ENCODE measurements around the gene LONRF2. TPM values are rescaled to one million over a fixed set of nuclear protein-coding genes. Genes with fewer than 3 reads are reported as not detected.
"Not testable (repeated sequence)": the region's sequence is repeated elsewhere in the genome, so short reads cannot be mapped to it uniquely, and the experiment has no call there.

The LONRF2 gene
- total and polyA plus RNA-seq, 2 experiments from 2014 or later: under 0.01 TPM; not detected in 1

DNA sequence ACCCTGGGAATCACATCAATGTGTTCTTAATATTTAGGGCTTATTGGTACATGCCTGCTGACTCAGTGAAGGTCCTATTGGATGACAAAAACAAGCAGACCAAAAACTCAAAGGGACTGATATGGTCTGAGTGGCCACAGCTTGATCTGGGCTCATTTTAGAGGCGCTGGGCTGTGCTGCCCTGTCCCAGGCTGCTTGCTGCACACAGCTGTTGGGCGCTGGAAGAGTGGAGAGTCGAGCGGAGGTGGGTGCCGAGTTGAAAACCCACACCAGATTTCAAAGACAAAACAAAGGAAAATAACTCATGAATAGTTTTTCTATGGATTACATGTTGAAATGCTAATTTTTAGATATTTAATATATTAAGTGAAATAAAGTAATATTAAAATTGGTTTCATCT, 68.5 kb downstream of the LONRF2 start:
- no peaks in the 10 kb centered on the region for H3K4me1 ChIP-seq (ENCODE audit: insufficient read depth)
- 45 to 64% methylated on average over 5 of the region's 5 CpGs for WGBS, 2 experiments (ENCODE audit: low coverage in 1 of 2, low lambda C conversion rate in 2 of 2, missing lambda C conversion rate in 2 of 2)
- no peaks in the 10 kb centered on the region for H3F3A ChIP-seq (ENCODE audit: insufficient read depth)
- H3K27me3 ChIP-seq (replicated peaks; ENCODE audit: insufficient read depth): peaks cover 6% of the 10 kb centered on the region
- no peak overlapping the region for H3K4me3 ChIP-seq
- H3K27ac ChIP-seq: no peak overlapping the region
- H3K9me3 ChIP-seq (ENCODE audit: low read depth): no peaks in the 10 kb centered on the region
- H4K20me1 ChIP-seq (ENCODE audit: insufficient read depth): no peaks in the 10 kb centered on the region
- no peak overlapping the region for H3K4me2 ChIP-seq (ENCODE audit: unreplicated experiment)
- in situ Hi-C loops (cut with MboI): loop anchor here (10.0 kb wide), 1 partner anchor 699 kb away; no protein-coding TSS in a partner anchor
- H2AFZ ChIP-seq: no peak overlapping the region
- no peak for DNase-seq
- no peaks in the 10 kb centered on the region for H3K36me3 ChIP-seq (ENCODE audit: low read depth)
- H3K9ac ChIP-seq: no peak overlapping the region
- no peaks in the 10 kb centered on the region for H3K9me2 ChIP-seq (ENCODE audit: insufficient read depth)
- no peaks in the 10 kb centered on the region for H3K79me2 ChIP-seq (ENCODE audit: insufficient read depth)
- no peak for TF ChIP-seq EZH2phosphoT487 (IDR thresholded peaks at IDR 0.05; ENCODE audit: insufficient read depth, low read depth)
- no peak for TF ChIP-seq EZH2 (IDR thresholded peaks at IDR 0.05; ENCODE audit: insufficient read depth, poor library complexity, severe bottlenecking)

DNA sequence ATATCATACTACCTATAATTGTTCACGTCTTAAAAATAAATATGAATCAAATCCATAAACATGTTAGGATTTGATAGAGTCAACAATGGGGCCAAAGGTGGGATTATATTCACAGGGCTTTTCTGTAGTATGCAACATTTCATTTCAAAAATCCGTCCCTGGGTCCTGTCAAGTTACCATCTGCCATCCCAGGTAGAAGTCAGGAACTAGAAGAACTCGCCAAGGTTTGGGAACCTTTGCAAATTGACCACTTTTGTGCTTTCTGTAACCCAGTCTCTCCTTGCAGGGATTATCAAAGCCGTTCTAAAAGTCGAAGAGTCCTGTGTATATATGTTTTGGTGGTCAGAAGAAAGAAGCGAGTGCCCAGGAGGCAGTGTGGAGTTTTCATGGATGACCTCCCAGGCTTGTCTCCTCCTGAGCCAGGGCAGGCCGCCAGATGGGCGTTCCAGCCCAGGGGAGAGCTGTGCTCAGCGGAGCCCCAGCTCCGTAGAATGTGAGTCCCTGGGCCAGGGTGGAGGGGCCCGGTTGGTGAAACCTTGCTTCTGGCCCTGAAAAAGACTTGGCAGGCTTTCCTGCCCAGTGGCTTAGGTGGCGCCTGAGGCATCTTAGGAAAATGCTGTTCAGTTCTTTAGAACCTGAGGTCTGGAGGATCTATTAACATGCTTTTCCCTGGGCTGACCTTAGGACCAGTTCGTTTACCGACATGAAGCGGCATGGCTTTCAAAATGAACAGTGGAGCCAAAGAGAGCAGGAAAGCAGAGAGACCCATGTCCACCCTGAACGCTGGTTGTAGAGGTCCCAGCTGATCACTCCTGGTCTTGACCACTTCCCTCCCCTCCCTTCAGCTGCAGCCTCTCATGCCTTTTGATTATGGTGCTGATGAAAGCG, 69.2 kb downstream of the LONRF2 start:
- H3K9me2 ChIP-seq (ENCODE audit: insufficient read depth): no peaks in the 10 kb centered on the region
- no peaks in the 10 kb centered on the region for H3K9me3 ChIP-seq (ENCODE audit: low read depth)
- TF ChIP-seq EZH2 (IDR thresholded peaks at IDR 0.05; ENCODE audit: insufficient read depth, poor library complexity, severe bottlenecking) (no peak), EZH2phosphoT487 (IDR thresholded peaks at IDR 0.05; ENCODE audit: insufficient read depth, low read depth) (no peak)
- WGBS, 2 experiments (ENCODE audit: low coverage in 1 of 2, low lambda C conversion rate in 2 of 2, missing lambda C conversion rate in 2 of 2): 76 to 78% methylated on average over 17 of the region's 17 CpGs
- H3K27ac ChIP-seq: no peak overlapping the region
- in situ Hi-C loops (cut with MboI): loop anchor here (10.0 kb wide), 1 partner anchor 698 kb away; no protein-coding TSS in a partner anchor
- H3K4me3 ChIP-seq: no peak overlapping the region
- H3K79me2 ChIP-seq (ENCODE audit: insufficient read depth): no peaks in the 10 kb centered on the region
- no peaks in the 10 kb centered on the region for H4K20me1 ChIP-seq (ENCODE audit: insufficient read depth)
- H3K27me3 ChIP-seq (replicated peaks; ENCODE audit: insufficient read depth): peaks cover 6% of the 10 kb centered on the region
- no peaks in the 10 kb centered on the region for H3K4me1 ChIP-seq (ENCODE audit: insufficient read depth)
- H3K36me3 ChIP-seq (ENCODE audit: low read depth): no peaks in the 10 kb centered on the region
- H2AFZ ChIP-seq: no peak overlapping the region
- H3F3A ChIP-seq (ENCODE audit: insufficient read depth): no peaks in the 10 kb centered on the region
- DNase-seq: no peak
- H3K4me2 ChIP-seq (ENCODE audit: unreplicated experiment): no peak overlapping the region
- no peak overlapping the region for H3K9ac ChIP-seq

DNA sequence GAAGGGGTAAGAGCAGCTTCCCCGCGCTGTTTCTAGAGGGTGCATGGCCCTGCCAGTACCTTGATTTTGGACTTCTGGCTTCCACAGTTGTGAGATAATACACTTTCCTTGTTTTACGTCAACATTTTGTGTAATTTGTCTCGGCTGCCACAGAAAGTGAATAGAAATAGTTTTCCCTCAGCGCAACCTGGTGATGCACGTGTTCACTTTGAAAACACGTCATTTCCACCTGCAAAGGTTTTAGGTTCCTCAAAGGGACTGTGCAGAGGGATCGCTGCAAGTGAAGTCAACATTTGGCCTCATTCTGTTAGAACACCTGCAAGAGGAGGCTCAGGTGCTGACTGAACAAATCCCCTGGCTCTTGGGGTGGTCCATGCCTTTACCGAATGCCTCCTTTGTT, 71.7 kb downstream of the LONRF2 start:
- Histone ChIP-seq H3K27ac (no peak overlapping the region), H4K20me1 (ENCODE audit: insufficient read depth) (no peaks in the 10 kb centered on the region), H3K9me2 (ENCODE audit: insufficient read depth) (no peaks in the 10 kb centered on the region), H3K9me3 (ENCODE audit: low read depth) (no peaks in the 10 kb centered on the region), H3K79me2 (ENCODE audit: insufficient read depth) (no peaks in the 10 kb centered on the region), H3K4me2 (ENCODE audit: unreplicated experiment) (no peak overlapping the region), H3K4me1 (ENCODE audit: insufficient read depth) (peaks cover 3% of the 10 kb centered on the region), H2AFZ (no peak overlapping the region), H3K4me3 (no peak overlapping the region), H3K9ac (no peak overlapping the region), H3F3A (ENCODE audit: insufficient read depth) (0 out of 2 replicates have a peak, but pooled peaks cover 3% of the 10 kb centered on the region), H3K27me3 (replicated peaks; ENCODE audit: insufficient read depth) (peaks cover 6% of the 10 kb centered on the region), H3K36me3 (ENCODE audit: low read depth) (no peaks in the 10 kb centered on the region)
- TF ChIP-seq EZH2 (IDR thresholded peaks at IDR 0.05; ENCODE audit: insufficient read depth, poor library complexity, severe bottlenecking) (no peak), EZH2phosphoT487 (IDR thresholded peaks at IDR 0.05; ENCODE audit: insufficient read depth, low read depth) (no peak)
- in situ Hi-C loops (cut with MboI): loop anchor here (10.0 kb wide), 1 partner anchor 696 kb away; no protein-coding TSS in a partner anchor
- no peak for DNase-seq
- WGBS, 2 experiments (ENCODE audit: low coverage in 1 of 2, low lambda C conversion rate in 2 of 2, missing lambda C conversion rate in 2 of 2): 72 to 73% methylated on average over 9 of the region's 9 CpGs

DNA sequence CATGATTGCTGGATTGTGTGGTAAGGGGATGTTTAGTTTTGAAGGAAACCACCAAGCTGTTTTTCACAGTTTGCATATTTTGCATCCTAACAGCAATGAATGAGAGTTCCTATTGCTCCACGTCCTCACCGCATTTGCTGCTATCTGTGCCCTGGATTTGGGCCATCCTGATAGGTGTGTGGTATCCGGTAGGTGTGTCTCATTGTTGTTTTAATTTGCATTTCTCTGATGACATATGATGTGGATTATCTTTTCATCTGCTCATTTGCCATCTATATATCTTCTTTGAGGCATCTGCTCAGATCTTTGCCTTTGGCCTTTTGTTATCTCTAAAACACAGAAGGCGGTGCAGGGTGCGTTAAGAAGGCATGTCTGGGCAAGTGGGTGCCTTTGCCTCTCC, 73.3 kb downstream of the LONRF2 start:
- no peak overlapping the region for H3K4me3 ChIP-seq
- H3K9me3 ChIP-seq (ENCODE audit: low read depth): no peaks in the 10 kb centered on the region
- no peak overlapping the region for H3K9ac ChIP-seq
- peaks cover 9% of the 10 kb centered on the region for H3K4me1 ChIP-seq (ENCODE audit: insufficient read depth)
- no peaks in the 10 kb centered on the region for H3K79me2 ChIP-seq (ENCODE audit: insufficient read depth)
- H3K27me3 ChIP-seq (replicated peaks; ENCODE audit: insufficient read depth): peaks cover 6% of the 10 kb centered on the region
- no peak for DNase-seq
- H3F3A ChIP-seq (ENCODE audit: insufficient read depth): 0 out of 2 replicates have a peak, but pooled peaks cover 13% of the 10 kb centered on the region
- H3K27ac ChIP-seq: no peak overlapping the region
- no peak overlapping the region for H2AFZ ChIP-seq
- WGBS, 2 experiments (ENCODE audit: low coverage in 1 of 2, low lambda C conversion rate in 2 of 2, missing lambda C conversion rate in 2 of 2): 80 to 90% methylated on average over 5 of the region's 5 CpGs
- in situ Hi-C loops (cut with MboI): no loop called here
- no peaks in the 10 kb centered on the region for H3K36me3 ChIP-seq (ENCODE audit: low read depth)
- no peaks in the 10 kb centered on the region for H4K20me1 ChIP-seq (ENCODE audit: insufficient read depth)
- TF ChIP-seq EZH2phosphoT487 (IDR thresholded peaks at IDR 0.05; ENCODE audit: insufficient read depth, low read depth) (no peak), EZH2 (IDR thresholded peaks at IDR 0.05; ENCODE audit: insufficient read depth, poor library complexity, severe bottlenecking) (no peak)
- no peaks in the 10 kb centered on the region for H3K9me2 ChIP-seq (ENCODE audit: insufficient read depth)
- H3K4me2 ChIP-seq (ENCODE audit: unreplicated experiment): no peak overlapping the region

DNA sequence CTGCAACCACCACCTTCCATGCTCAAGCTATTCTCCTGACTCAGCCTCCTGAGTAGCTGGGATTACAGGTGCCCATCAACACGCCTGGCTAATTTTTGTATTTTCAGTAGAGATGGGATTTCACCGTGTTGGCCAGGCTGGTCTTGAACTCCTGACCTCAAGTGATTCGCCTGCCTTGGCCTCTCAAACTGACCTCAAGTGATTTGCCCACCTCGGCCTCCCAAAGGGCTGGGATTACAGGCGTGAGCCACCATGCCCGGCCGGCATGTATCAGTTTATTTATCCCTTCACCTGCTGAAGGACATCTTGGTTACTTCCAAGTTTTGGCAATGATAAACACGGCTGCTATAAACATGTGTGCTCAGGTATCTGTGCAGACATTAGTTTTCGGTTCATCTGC, 73.7 kb downstream of the LONRF2 start:
- H3K9me2 ChIP-seq (ENCODE audit: insufficient read depth); H3K4me1 ChIP-seq (ENCODE audit: insufficient read depth); H3K4me3 ChIP-seq; H3K27me3 ChIP-seq (replicated peaks; ENCODE audit: insufficient read depth); DNase-seq; H2AFZ ChIP-seq; H3K4me2 ChIP-seq (ENCODE audit: unreplicated experiment); H3K9ac ChIP-seq; H3K36me3 ChIP-seq (ENCODE audit: low read depth); in situ Hi-C loops (cut with MboI); H3K79me2 ChIP-seq (ENCODE audit: insufficient read depth); H4K20me1 ChIP-seq (ENCODE audit: insufficient read depth); H3K27ac ChIP-seq; H3K9me3 ChIP-seq (ENCODE audit: low read depth): not testable (repeated sequence)
- WGBS, 2 experiments (ENCODE audit: low coverage in 1 of 2, low lambda C conversion rate in 2 of 2, missing lambda C conversion rate in 2 of 2): 69 to 74% methylated on average over 9 of the region's 9 CpGs
- 0 out of 2 replicates have a peak, but pooled peaks cover 13% of the 10 kb centered on the region for H3F3A ChIP-seq (ENCODE audit: insufficient read depth)

Data from GM23248 (cell line).